ENCODE results near the gene UGGT1. TPM values are rescaled to one million over a fixed set of nuclear protein-coding genes. Genes with fewer than 3 reads are reported as not detected.

The UGGT1 gene
- total RNA-seq, 1 experiment from 2014 or later: 51.8 TPM

DNA sequence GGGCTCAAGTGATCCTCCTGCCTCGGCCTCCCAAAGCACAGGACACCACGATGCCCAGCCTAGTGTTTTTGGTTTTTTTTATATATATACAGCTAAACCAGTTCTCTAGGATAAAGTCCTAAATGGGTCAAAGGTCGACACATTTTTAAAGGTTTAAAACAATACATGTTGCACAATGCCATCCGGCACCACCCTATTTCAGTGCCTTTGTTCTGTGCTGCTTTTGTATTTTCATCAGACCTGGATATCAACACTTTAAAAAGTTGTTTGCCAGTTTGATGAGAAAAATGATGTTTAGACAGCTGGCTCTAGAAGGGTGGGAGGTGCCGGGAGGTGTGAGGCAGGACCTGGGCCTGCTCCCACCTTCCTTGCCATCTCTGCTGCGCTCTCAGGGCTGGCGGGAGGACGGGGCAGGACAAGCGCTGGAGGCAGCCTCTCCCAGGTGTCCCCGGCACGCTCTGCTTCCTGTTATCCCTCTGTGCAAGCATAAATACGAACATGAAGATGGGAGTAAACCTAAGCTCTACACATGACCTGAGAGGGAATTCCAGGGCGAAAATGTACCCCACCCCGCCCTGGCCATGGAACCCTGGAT is 124.0 kb downstream of the UGGT1 start:
- ChIA-PET POLR2A (no interaction called here), CTCF (no interaction called here)
- ATAC-seq: no peak

More for the DNA sequence above, 124.0 kb downstream of the UGGT1 start:
- no peaks in the 10 kb centered on the region for H3K9me2 ChIP-seq (ENCODE audit: insufficient read depth)
- no TSS peak for BruUV-seq (replicated peaks)
- RAD21 ChIA-PET (ENCODE audit: low non-redundant PET in 1 of 2, low total read pairs in 2 of 2, uncharacterized antibody in 2 of 2, unreplicated experiment in 2 of 2): no interaction called here
- H3K9ac ChIP-seq (ENCODE audit: low read length): no peak overlapping the region
- H3K27ac ChIP-seq (ENCODE audit: low read depth, low read length): no peak overlapping the region
- TF ChIP-seq CEBPB (IDR thresholded peaks at IDR 0.05; ENCODE audit: low read depth) (no peak), EZH2phosphoT487 (IDR thresholded peaks at IDR 0.05; ENCODE audit: borderline replicate concordance) (no peak), POLR2A (IDR thresholded peaks at IDR 0.05; ENCODE audit: borderline replicate concordance, extremely low read depth, insufficient read depth, insufficient read length) (no peak), SIN3A (IDR thresholded peaks at IDR 0.05; ENCODE audit: low read depth) (no peak), ZNF274 (IDR thresholded peaks at IDR 0.05; ENCODE audit: low read depth, low read length) (no peak), EGR1 (IDR thresholded peaks at IDR 0.05; ENCODE audit: low read depth) (no peak), ELF1 (IDR thresholded peaks at IDR 0.05; ENCODE audit: borderline replicate concordance, low read depth) (no peak), FOSL1 (IDR thresholded peaks at IDR 0.05; ENCODE audit: low read depth) (no peak)
- TF ChIP-seq, protein P1, sequence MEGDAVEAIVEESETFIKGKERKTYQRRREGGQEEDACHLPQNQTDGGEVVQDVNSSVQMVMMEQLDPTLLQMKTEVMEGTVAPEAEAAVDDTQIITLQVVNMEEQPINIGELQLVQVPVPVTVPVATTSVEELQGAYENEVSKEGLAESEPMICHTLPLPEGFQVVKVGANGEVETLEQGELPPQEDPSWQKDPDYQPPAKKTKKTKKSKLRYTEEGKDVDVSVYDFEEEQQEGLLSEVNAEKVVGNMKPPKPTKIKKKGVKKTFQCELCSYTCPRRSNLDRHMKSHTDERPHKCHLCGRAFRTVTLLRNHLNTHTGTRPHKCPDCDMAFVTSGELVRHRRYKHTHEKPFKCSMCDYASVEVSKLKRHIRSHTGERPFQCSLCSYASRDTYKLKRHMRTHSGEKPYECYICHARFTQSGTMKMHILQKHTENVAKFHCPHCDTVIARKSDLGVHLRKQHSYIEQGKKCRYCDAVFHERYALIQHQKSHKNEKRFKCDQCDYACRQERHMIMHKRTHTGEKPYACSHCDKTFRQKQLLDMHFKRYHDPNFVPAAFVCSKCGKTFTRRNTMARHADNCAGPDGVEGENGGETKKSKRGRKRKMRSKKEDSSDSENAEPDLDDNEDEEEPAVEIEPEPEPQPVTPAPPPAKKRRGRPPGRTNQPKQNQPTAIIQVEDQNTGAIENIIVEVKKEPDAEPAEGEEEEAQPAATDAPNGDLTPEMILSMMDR (IDR thresholded peaks at IDR 0.05 in 2 of 3, conservative IDR thresholded peaks at IDR 0.05 in 1 of 3; ENCODE audit: borderline replicate concordance in 1 of 3, insufficient read depth in 1 of 3, low read depth in 2 of 3, low read length in 2 of 3): no peak
- TF ChIP-seq, protein P2, sequence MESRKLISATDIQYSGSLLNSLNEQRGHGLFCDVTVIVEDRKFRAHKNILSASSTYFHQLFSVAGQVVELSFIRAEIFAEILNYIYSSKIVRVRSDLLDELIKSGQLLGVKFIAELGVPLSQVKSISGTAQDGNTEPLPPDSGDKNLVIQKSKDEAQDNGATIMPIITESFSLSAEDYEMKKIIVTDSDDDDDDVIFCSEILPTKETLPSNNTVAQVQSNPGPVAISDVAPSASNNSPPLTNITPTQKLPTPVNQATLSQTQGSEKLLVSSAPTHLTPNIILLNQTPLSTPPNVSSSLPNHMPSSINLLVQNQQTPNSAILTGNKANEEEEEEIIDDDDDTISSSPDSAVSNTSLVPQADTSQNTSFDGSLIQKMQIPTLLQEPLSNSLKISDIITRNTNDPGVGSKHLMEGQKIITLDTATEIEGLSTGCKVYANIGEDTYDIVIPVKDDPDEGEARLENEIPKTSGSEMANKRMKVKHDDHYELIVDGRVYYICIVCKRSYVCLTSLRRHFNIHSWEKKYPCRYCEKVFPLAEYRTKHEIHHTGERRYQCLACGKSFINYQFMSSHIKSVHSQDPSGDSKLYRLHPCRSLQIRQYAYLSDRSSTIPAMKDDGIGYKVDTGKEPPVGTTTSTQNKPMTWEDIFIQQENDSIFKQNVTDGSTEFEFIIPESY (IDR thresholded peaks at IDR 0.05; ENCODE audit: extremely low read depth, insufficient replicate concordance, low read length): no peak
- TF ChIP-seq, protein P3, sequence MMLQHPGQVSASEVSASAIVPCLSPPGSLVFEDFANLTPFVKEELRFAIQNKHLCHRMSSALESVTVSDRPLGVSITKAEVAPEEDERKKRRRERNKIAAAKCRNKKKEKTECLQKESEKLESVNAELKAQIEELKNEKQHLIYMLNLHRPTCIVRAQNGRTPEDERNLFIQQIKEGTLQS (IDR thresholded peaks at IDR 0.05): no peak
- no peaks in the 10 kb centered on the region for H3K79me2 ChIP-seq (ENCODE audit: insufficient read depth, low read length)
- no peaks in the 10 kb centered on the region for H4K20me1 ChIP-seq (ENCODE audit: insufficient read depth)
- no peaks in the 10 kb centered on the region for H3K27me3 ChIP-seq (ENCODE audit: insufficient read depth, low read length)
- no peak overlapping the region for H3K4me3 ChIP-seq (replicated peaks in 1 of 2; ENCODE audit: low read depth in 1 of 2, low read length in 2 of 2)
- no peaks in the 10 kb centered on the region for H3K9me3 ChIP-seq (ENCODE audit: control insufficient read depth in 1 of 2, insufficient read depth in 1 of 2, low read depth in 1 of 2, low read length in 2 of 2)
- intact Hi-C loops (cut with micrococcal nuclease): no loop called here
- no peaks in the 10 kb centered on the region for H3K4me1 ChIP-seq (ENCODE audit: control insufficient read depth in 1 of 2, insufficient read depth in 2 of 2, low read length in 2 of 2)
- no peak for DNase-seq (ENCODE audit: low read depth, low spot score)
- no peaks in the 10 kb centered on the region for H3K36me3 ChIP-seq (ENCODE audit: control insufficient read depth in 1 of 2, insufficient read depth in 2 of 2, low read length in 2 of 2)
- no peak overlapping the region for H2AFZ ChIP-seq (ENCODE audit: low read depth, low read length, poor library complexity, severe bottlenecking)
- H3K4me2 ChIP-seq (ENCODE audit: low read length): no peak overlapping the region

Data from HCT116 (cell line).